ENCODE results near the gene POLK.

- TF ChIP-seq CTCF (conservative IDR thresholded peaks at IDR 0.05; ENCODE audit: low read depth, low read length): no peak
- TF ChIP-seq EZH2 (IDR thresholded peaks at IDR 0.05; ENCODE audit: low read length, unreplicated experiment): no peak
Observed at GRCh38 chr5:75509546-75509945, 2.1 kb upstream of the POLK start.
